ENCODE results near the gene FRMD4A.

DNA sequence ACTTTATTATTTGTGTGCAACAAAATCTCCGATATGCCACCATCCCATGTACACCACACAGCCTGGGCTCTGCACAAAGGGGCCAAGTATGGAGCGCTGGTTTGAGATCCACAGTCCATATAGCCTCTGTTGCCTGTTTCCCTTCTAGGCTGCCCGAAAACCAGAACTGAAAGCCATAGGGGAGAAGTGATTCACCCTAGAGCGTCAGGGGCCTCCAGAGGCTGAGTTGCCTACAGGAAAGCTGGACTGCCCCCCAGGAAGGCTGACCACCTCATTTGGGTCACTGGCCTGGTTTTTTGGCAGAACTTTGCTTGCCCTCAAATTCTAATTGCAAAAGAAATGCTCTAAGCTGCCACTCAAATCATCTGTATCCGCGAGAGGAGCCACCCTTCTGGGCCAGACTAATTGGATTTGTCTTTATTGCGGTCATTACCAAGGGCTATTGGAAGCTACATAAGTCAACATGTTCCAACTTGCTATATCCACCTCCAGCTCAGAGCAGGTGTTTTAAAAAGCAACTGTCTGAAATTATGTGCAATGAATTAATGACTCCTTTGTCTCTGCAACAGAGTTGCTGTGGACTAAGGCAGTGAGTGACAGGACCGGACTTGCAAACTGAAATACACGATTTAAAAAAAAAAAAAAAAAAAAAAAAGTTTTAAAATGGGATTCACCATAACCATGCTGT is 28.3 kb upstream of the FRMD4A start:
- TF ChIP-seq, protein P1, sequence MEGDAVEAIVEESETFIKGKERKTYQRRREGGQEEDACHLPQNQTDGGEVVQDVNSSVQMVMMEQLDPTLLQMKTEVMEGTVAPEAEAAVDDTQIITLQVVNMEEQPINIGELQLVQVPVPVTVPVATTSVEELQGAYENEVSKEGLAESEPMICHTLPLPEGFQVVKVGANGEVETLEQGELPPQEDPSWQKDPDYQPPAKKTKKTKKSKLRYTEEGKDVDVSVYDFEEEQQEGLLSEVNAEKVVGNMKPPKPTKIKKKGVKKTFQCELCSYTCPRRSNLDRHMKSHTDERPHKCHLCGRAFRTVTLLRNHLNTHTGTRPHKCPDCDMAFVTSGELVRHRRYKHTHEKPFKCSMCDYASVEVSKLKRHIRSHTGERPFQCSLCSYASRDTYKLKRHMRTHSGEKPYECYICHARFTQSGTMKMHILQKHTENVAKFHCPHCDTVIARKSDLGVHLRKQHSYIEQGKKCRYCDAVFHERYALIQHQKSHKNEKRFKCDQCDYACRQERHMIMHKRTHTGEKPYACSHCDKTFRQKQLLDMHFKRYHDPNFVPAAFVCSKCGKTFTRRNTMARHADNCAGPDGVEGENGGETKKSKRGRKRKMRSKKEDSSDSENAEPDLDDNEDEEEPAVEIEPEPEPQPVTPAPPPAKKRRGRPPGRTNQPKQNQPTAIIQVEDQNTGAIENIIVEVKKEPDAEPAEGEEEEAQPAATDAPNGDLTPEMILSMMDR (IDR thresholded peaks at IDR 0.05): no peak
- no peak for TF ChIP-seq POLR2A (IDR thresholded peaks at IDR 0.05)
